T-helper 2 cell treated with Interferon-gamma antibody and Interleukin-4, amounts not matched to agents 5 μg/mL and 100 μg/mL, for 36 hours (primary cell): ENCODE measurements around the gene OR51E2.

Experiments used
- DNase-seq: peaks from one replicate; pipeline ENCODE4 v3.0.0; 2021; ENCODE audit warnings: low spot score
- H3K27ac Mint-ChIP-seq: one replicate; pipeline ENCODE4 v1.8.0; 2021; ENCODE audit warnings: mild to moderate bottlenecking, mixed read lengths
- H3K27me3 Mint-ChIP-seq: one replicate; pipeline ENCODE4 v1.8.0; 2021; ENCODE audit warnings: low read depth, mixed read lengths
- H3K36me3 Mint-ChIP-seq: one replicate; pipeline ENCODE4 v1.8.0; 2021; ENCODE audit warnings: low read depth, mixed read lengths
- H3K4me1 Mint-ChIP-seq: one replicate; pipeline ENCODE4 v1.8.0; 2021; ENCODE audit warnings: low read depth, mixed read lengths
- H3K4me3 Mint-ChIP-seq: one replicate; pipeline ENCODE4 v1.8.0; 2022; ENCODE audit warnings: mild to moderate bottlenecking, moderate library complexity, mixed read lengths
- H3K9me3 Mint-ChIP-seq: one replicate; pipeline ENCODE4 v1.8.0; 2021; ENCODE audit warnings: mixed read lengths

The OR51E2 gene

DNA sequence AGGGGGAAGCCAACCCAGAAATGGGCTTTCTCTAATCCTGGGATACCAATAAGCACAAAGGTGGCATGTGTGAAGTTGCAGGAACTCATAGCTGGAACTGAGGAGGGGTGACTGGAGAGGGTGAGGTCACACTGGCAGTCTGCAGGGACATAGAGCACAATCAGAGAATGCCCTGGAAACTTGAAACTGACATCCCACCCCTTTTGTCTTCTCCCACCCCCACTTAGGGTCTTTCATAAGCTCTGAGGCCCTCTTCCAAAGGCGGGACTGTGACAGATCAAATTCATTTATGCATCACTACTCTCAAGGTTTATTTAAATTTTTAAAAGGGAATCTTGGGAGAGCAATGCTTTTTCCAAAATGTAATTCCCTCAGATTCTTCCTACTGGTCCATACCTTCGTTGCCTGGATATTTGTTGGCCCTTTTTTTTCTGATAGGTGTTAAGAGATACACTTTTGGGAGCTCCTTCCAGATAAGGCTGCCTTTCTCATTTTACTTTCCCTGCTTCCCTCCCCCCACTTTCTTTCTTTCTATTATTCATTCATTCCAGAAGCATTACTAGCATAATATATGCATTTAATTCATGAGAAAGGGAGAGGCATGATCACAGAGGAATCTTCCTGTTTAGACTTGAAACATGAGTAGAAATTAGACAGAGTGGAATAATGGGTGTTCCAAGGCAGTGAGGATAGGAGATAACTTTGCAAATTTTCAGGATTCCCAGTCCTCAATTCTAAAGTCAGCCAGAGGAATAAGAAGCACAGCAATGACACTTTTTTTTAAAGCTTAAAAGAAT lies 14.8 kb downstream of the OR51E2 start:
- no peak overlapping the region for H3K4me3 Mint-ChIP-seq
- H3K27me3 Mint-ChIP-seq, result no peaks in the 10 kb centered on the region
- no peak overlapping the region for H3K27ac Mint-ChIP-seq
- no peaks in the 10 kb centered on the region for H3K36me3 Mint-ChIP-seq
- H3K4me1 Mint-ChIP-seq, result no peaks in the 10 kb centered on the region
- no peak for DNase-seq
- no peaks in the 10 kb centered on the region for H3K9me3 Mint-ChIP-seq

DNA sequence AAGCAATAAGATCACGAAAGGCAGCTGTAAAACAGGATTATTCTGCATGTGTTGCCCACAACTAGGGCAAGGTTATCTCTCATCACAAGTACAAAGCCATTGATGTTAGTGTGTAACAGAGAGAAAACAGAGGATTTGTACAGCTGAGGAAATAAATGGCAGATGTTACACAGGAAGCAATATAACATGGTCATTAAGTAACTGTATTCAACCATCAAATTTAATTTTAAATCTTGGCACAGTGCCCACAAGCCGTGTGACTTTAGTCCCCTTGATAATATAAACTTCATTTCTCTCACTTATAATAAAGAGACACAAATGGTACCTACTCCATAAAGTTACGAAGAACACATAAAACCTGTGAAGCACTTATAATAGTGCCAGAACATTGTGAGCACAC lies 17.3 kb downstream of the OR51E2 start:
- H3K27me3 Mint-ChIP-seq, result no peaks in the 10 kb centered on the region
- no peaks in the 10 kb centered on the region for H3K4me1 Mint-ChIP-seq
- no peak for DNase-seq
- H3K36me3 Mint-ChIP-seq, result no peaks in the 10 kb centered on the region
- H3K9me3 Mint-ChIP-seq, result no peaks in the 10 kb centered on the region
- no peak overlapping the region for H3K27ac Mint-ChIP-seq
- no peak overlapping the region for H3K4me3 Mint-ChIP-seq

DNA sequence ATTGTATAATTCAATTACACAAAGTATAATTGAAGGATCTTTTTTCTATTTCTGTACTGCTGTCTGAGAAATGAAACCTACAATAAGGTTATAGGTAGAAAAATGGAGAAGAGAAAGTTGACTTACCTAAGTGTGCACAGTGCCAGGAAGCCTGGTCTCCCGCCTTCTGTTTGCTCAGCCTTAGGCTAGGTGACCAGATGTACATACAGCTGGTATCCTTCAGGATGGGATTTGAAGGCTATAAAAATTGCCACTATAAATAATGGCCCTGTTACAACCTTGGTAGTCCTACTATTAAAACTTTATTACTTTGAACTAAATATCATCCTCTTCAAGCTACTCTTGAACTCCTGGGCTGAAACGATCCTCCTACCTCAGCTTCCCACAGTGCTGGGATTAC lies 19.7 kb downstream of the OR51E2 start:
- Mint-ChIP-seq H3K9me3 (no peaks in the 10 kb centered on the region), H3K27ac (no peak overlapping the region), H3K27me3 (no peaks in the 10 kb centered on the region), H3K36me3 (no peaks in the 10 kb centered on the region), H3K4me1 (no peaks in the 10 kb centered on the region), H3K4me3 (no peak overlapping the region)
- no peak for DNase-seq

DNA sequence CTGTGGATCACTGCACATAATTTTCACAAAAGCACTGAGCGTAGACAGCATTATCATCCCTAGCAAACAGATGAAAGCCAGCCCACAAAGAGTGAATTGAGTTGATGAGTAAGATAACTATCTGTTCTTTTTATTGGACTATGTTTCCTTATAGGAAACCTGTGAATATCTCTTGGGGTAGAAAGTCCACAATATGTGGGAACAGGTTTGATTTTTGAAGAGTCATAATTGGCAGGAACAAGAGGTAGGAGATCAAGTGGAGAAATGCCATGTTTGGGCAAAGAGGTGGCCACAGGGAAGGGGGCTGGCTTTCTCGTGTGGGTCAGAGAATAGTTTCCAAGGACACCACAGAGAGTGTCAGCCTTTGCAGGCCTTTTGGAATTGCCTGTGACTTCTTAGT lies 23.9 kb downstream of the OR51E2 start:
- H3K27ac Mint-ChIP-seq, result no peak overlapping the region
- H3K36me3 Mint-ChIP-seq, result no peaks in the 10 kb centered on the region
- H3K27me3 Mint-ChIP-seq, result no peaks in the 10 kb centered on the region
- DNase-seq, result no peak
- H3K9me3 Mint-ChIP-seq, result no peaks in the 10 kb centered on the region
- no peaks in the 10 kb centered on the region for H3K4me1 Mint-ChIP-seq
- H3K4me3 Mint-ChIP-seq, result no peak overlapping the region

DNA sequence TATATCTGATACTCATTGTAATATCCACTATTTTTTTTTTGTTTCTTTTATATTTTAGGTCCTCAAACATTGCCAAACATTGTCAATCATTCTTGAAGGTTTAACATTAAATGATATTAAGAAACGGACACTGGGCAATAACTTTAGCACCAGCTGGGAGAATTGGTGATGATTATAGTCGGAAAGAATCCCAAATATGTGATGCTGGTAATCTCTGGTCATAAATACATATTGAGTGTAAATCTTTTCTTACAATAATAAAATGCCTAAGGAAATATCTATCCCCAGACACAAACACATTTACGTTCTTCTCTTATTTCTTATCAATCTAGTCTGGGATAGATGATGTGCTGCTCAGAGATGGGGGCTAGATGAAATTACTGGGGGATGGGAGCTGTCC lies 25.2 kb downstream of the OR51E2 start:
- Mint-ChIP-seq H3K27ac (no peak overlapping the region), H3K27me3 (no peaks in the 10 kb centered on the region), H3K36me3 (no peaks in the 10 kb centered on the region), H3K4me1 (no peaks in the 10 kb centered on the region), H3K4me3 (no peak overlapping the region), H3K9me3 (no peaks in the 10 kb centered on the region)
- no peak for DNase-seq

DNA sequence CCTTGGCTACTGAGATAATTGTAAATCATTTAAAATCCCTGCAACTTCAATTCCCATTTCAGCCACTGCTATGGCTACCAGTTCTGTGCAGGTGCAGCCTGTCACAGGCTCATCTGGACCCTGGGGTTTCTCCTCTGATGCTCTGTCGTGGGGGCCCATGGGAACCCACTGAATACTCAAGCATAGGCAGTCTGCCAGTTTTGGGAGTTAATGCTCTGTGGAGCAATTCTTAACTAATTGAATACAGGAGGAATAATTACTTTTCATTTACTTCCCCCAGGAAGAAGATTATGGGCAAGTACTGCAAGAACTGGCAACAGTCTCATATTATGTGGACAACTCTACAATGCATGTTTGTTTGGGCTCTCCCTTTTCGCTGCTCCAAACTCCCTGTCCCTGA lies 25.9 kb downstream of the OR51E2 start:
- Mint-ChIP-seq H3K36me3 (no peaks in the 10 kb centered on the region), H3K27ac (no peak overlapping the region), H3K9me3 (no peaks in the 10 kb centered on the region), H3K4me3 (no peak overlapping the region), H3K27me3 (no peaks in the 10 kb centered on the region), H3K4me1 (no peaks in the 10 kb centered on the region)
- no peak for DNase-seq

DNA sequence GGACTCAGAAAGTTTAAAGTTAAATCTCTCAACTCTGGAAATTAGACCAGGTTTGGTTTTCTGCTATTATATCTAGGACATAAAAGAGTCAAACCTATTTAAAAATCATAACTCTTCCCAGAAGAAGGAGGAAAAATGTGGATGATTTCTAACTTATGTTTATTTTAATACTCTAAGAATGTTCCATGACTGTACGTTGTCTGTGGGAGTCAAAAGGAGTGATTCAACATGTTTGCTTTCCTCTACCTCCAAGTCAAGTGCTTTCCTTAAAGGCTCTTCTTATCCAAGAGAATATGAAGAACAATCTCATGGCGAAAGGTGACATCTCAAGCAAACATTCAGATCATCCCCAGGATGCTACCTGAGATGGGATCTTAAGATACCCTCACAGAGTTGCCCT lies 32.2 kb downstream of the OR51E2 start:
- no peak for DNase-seq
- Mint-ChIP-seq H3K9me3 (no peaks in the 10 kb centered on the region), H3K4me1 (no peaks in the 10 kb centered on the region), H3K27ac (no peak overlapping the region), H3K27me3 (peaks cover 2% of the 10 kb centered on the region), H3K4me3 (no peak overlapping the region), H3K36me3 (no peaks in the 10 kb centered on the region)

DNA sequence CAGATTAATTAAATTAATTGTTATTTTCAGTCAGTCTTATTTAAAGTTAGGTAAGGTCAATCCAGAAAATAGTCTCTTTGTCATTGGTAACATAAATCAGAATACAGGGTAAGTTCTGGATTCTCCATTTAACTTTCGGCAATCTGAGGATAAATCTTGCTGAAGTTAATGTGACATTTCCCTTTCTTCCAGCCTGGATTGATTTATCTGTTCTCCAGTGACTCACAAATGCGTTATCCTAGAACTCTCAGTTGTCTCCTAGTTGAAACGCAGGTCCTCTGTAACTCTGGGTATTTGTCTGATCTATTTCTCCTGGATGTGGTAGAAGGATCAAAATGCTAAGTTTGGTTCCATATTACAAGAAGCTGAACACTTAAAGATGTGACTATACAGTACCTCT lies 32.9 kb downstream of the OR51E2 start:
- Mint-ChIP-seq H3K27me3 (peaks cover 2% of the 10 kb centered on the region), H3K36me3 (no peaks in the 10 kb centered on the region)

DNA sequence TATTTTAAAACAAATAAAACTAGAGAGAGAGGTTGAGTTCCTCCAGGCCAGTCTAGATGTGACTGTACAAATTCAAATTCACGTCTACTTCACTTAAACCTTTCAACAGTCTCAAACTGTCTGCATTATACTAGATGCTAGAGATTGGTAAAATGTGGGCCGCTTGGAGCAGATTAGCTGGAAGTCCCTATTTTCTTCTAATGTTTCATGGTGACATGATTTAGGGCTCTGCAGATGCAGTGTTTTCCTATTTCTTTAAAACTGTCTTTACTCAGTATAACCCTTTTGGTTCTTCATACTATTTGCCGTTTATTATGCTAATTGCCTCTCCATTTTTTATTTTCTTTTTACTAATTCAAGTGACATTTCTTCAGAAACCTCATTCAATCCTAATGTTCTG lies 33.5 kb downstream of the OR51E2 start:
- Mint-ChIP-seq H3K36me3 (no peaks in the 10 kb centered on the region), H3K27ac (no peak overlapping the region), H3K9me3 (no peaks in the 10 kb centered on the region), H3K27me3 (peaks cover 2% of the 10 kb centered on the region), H3K4me1 (no peaks in the 10 kb centered on the region), H3K4me3 (no peak overlapping the region)
- no peak for DNase-seq

More for the DNA sequence above, 32.9 kb downstream of the OR51E2 start:
- H3K27ac Mint-ChIP-seq, result no peak overlapping the region
- no peak for DNase-seq
- no peaks in the 10 kb centered on the region for H3K4me1 Mint-ChIP-seq
- H3K4me3 Mint-ChIP-seq, result no peak overlapping the region
- H3K9me3 Mint-ChIP-seq, result no peaks in the 10 kb centered on the region

DNA sequence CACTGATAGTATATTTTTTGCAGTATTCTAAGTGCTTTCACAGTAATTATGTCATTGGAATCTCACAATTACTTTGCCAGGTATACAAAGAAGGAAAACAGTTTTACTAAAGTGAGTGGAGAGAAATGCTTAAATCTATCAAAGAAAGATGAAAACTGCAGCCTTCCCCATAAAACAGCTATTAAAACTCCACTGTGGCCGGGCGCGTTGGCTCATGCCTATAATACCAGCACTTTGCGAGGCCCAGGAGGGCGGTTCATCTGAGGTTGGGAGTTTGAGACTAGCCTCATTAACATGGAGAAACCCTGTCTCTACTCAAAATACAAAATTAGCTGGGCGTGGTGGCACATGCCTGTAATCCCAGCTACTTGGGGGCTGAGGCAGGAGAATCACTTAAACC lies 34.8 kb downstream of the OR51E2 start:
- H3K4me3 Mint-ChIP-seq, result no peak overlapping the region
- no peaks in the 10 kb centered on the region for H3K36me3 Mint-ChIP-seq
- H3K9me3 Mint-ChIP-seq, result no peaks in the 10 kb centered on the region
- no peak for DNase-seq
- peaks cover 2% of the 10 kb centered on the region for H3K27me3 Mint-ChIP-seq
- H3K4me1 Mint-ChIP-seq, result no peaks in the 10 kb centered on the region
- H3K27ac Mint-ChIP-seq, result no peak overlapping the region

DNA sequence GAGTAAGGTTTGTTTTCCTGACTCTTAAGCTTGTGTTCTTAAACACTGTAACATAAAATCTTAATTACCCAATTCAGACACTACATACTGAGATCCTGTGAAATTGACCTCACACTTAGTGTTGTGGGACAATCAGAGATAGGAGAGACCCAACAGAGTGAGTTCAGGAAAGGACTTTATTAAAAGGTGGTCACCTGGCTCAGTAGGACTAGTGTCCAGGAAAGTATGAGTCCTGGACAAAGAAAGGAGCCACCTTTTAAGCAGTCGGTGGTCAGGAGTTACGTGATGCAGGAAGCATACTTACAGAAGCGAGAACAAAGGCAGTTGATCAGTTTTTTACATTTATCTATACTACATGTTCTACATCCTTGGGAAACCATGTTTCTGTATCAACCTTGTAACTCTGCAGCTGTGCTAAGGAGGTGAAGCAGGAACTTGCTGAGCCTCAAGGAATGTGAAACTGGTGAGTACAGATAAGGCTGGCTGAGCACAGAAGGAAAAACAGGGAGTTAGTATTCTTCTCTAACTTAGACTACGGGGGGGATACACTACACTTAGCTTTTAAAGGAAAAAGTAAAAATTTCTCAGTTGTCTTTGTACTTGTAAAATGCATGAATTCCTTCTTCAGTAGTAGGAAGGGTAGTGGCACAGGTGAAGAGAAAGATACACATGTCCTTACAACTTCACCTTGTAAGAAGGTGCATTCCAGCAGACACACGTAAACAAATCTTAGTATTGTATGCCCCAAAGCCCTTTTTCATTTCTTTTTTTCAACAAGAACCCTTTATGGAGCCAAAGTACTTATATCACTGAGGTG lies 38.8 kb downstream of the OR51E2 start:
- Mint-ChIP-seq H3K27ac (no peak overlapping the region), H3K4me3 (no peak overlapping the region), H3K9me3 (no peaks in the 10 kb centered on the region), H3K36me3 (no peaks in the 10 kb centered on the region), H3K4me1 (peaks cover 3% of the 10 kb centered on the region), H3K27me3 (peaks cover 2% of the 10 kb centered on the region)
- DNase-seq, result no peak

DNA sequence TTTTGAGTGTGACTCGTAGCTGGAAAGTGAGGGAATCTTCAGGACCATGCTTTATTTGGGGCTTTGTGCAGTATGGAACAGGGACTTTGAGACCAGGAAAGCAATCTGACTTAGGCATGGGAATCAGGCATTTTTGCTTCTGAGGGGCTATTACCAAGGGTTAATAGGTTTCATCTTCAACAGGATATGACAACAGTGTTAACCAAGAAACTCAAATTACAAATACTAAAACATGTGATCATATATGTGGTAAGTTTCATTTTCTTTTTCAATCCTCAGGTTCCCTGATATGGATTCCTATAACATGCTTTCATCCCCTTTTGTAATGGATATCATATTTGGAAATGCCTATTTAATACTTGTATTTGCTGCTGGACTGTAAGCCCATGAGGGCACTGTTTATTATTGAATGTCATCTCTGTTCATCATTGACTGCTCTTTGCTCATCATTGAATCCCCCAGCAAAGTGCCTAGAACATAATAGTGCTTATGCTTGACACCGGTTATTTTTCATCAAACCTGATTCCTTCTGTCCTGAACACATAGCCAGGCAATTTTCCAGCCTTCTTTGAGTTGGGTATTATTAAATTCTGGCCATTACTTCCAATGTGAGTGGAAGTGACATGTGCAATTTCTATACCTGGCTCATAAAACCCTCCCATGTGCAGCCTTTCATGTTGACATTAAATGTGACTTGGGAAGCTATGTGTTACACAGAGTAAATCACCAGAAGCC lies 42.9 kb downstream of the OR51E2 start:
- Mint-ChIP-seq H3K9me3 (no peaks in the 10 kb centered on the region), H3K36me3 (no peaks in the 10 kb centered on the region), H3K27me3 (peaks cover 4% of the 10 kb centered on the region), H3K4me3 (no peak overlapping the region), H3K4me1 (peaks cover 3% of the 10 kb centered on the region), H3K27ac (no peak overlapping the region)
- DNase-seq, result no peak

DNA sequence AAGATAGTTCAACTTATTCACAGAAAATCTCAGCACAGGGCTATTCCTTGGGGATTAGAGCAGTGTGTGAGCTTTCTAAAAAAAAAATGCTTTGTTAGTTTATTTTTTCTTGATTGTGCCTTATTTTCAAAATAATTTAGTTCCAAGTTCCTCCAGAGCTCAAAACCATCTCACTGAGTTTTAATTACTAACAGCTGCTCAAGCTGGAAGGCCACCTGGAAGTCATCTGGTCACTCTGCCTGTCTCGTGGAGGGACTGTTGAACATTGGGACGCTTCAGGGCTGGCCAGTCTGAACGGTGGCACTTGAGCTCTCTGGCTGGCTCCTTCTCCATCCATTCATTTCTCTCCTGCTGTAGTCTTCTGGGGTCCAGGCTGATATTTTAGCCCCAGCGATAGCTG lies 49.9 kb downstream of the OR51E2 start:
- Mint-ChIP-seq H3K27me3 (peaks cover 4% of the 10 kb centered on the region), H3K9me3 (no peaks in the 10 kb centered on the region), H3K27ac (no peak overlapping the region), H3K36me3 (no peaks in the 10 kb centered on the region), H3K4me3 (no peak overlapping the region), H3K4me1 (no peaks in the 10 kb centered on the region)
- no peak for DNase-seq

DNA sequence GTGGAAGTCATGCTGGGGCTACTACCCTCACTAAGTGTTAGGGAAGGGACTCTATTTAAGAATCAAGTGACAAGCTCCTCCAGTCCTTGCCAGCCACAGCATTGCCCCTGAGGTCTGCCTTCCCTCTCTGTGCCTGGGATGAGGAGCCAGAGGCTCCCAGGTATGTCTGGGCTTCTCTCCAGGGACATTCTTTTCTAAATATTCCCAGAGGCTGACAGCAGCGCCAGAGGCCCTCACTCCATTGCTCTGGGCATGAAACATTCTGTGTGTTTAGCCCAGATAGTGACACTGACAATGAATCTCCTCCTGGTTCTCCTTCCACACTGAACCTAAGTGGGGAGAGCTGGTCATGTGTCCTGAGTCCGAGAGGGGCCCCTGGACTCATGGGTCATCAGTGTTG lies 51.7 kb downstream of the OR51E2 start:
- H3K4me3 Mint-ChIP-seq, result no peak overlapping the region
- H3K36me3 Mint-ChIP-seq, result no peaks in the 10 kb centered on the region
- DNase-seq, result no peak
- H3K27ac Mint-ChIP-seq, result no peak overlapping the region
- no peaks in the 10 kb centered on the region for H3K4me1 Mint-ChIP-seq
- peaks cover 4% of the 10 kb centered on the region for H3K27me3 Mint-ChIP-seq
- H3K9me3 Mint-ChIP-seq, result no peaks in the 10 kb centered on the region
